ENCODE data around the gene YWHAE. TPM values are rescaled to one million over a fixed set of nuclear protein-coding genes. Genes with fewer than 3 reads are reported as not detected.

Gene YWHAE
- total and polyA plus RNA-seq, 10 of the 15 experiments (the other 5 are each of a cell fraction or from before 2014, with no cell fraction given) = 189 to 651 (median 469) TPM

DNA sequence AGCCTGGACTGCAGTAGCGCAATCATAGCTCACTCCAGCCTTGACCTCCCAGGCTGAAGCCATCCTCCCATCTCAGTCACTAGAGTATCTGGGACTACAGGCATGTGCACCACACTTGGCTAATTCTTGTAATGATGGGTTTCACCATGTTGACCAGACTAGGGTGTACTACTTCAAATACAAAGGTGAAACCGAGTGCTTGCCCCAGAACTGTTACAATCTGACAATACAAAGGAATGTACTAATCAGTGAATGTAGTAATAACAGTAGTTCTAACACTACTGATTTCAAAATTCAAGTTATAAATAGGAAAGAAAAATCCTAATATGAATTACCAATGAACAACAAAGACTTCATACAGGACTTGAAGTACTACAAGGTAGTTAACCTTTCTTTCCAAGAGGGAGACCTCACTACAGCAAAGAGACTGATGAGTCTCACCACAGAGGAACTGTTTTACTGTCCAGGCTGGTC, 31.6 kb upstream of the YWHAE start (continued):
- TF ChIP-seq BCLAF1 (IDR thresholded peaks at IDR 0.05) (no peak), USF1 (IDR thresholded peaks at IDR 0.05; ENCODE audit: borderline replicate concordance, extremely low read length, insufficient read depth, low read depth, low read length) (no peak), NR2F1 (conservative IDR thresholded peaks at IDR 0.05) (no peak; the same call in 1 of the 2 replicates), CHD4 (IDR thresholded peaks at IDR 0.05) (no peak), PRDM15 (CRISPR knock-in tag; IDR thresholded peaks at IDR 0.05) (no peak), MTA3 (IDR thresholded peaks at IDR 0.05; ENCODE audit: borderline replicate concordance, low read length) (0 out of 2 replicates have a peak, but pooled peaks have one; percentile 62), STAT3 (IDR thresholded peaks at IDR 0.05; ENCODE audit: low read depth, low read length) (no peak), CHD2 (IDR thresholded peaks at IDR 0.05; ENCODE audit: borderline replicate concordance, low read depth, low read length) (no peak), EGR1 (IDR thresholded peaks at IDR 0.05; ENCODE audit: borderline replicate concordance in 1 of 2, low read depth in 2 of 2, low read length in 2 of 2) (no peak), ZNF207 (IDR thresholded peaks at IDR 0.05; ENCODE audit: borderline replicate concordance) (no peak), PAX8 (IDR thresholded peaks at IDR 0.05) (no peak), IRF5 (IDR thresholded peaks at IDR 0.05; ENCODE audit: borderline replicate concordance) (no peak), BCL11A (IDR thresholded peaks at IDR 0.05; ENCODE audit: low read depth, low read length) (no peak; the same call in 1 of the 2 replicates), ZNF24 (IDR thresholded peaks at IDR 0.05) (no peak), GABPA (IDR thresholded peaks at IDR 0.05; ENCODE audit: low read depth) (no peak)
- TF ChIP-seq, protein P1, sequence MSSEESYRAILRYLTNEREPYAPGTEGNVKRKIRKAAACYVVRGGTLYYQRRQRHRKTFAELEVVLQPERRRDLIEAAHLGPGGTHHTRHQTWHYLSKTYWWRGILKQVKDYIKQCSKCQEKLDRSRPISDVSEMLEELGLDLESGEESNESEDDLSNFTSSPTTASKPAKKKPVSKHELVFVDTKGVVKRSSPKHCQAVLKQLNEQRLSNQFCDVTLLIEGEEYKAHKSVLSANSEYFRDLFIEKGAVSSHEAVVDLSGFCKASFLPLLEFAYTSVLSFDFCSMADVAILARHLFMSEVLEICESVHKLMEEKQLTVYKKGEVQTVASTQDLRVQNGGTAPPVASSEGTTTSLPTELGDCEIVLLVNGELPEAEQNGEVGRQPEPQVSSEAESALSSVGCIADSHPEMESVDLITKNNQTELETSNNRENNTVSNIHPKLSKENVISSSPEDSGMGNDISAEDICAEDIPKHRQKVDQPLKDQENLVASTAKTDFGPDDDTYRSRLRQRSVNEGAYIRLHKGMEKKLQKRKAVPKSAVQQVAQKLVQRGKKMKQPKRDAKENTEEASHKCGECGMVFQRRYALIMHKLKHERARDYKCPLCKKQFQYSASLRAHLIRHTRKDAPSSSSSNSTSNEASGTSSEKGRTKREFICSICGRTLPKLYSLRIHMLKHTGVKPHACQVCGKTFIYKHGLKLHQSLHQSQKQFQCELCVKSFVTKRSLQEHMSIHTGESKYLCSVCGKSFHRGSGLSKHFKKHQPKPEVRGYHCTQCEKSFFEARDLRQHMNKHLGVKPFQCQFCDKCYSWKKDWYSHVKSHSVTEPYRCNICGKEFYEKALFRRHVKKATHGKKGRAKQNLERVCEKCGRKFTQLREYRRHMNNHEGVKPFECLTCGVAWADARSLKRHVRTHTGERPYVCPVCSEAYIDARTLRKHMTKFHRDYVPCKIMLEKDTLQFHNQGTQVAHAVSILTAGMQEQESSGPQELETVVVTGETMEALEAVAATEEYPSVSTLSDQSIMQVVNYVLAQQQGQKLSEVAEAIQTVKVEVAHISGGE (CRISPR knock-in tag; IDR thresholded peaks at IDR 0.05) = no peak

Measured in GM12878 (cell line).